GM23338 (cell line): ENCODE measurements around the gene TNNT2. TPM values are rescaled to one million over a fixed set of nuclear protein-coding genes. Genes with fewer than 3 reads are reported as not detected.

Source experiments
- ETS1 ChIP-seq: IDR thresholded peaks from 2 replicates; pipeline ENCODE4 v1.6.1; 2016; ENCODE audit warnings: antibody characterized with exemption
- EZH2phosphoT487 ChIP-seq: fragments of 200-600 bp; sonication (generic); IDR thresholded peaks from one replicate; pipeline ENCODE4 v1.8.1; 2018; ENCODE audit warnings: antibody characterized with exemption; ENCODE audit not compliant: unreplicated experiment
- JUNB ChIP-seq: IDR thresholded peaks from one replicate; pipeline ENCODE4 v1.6.1; 2016; ENCODE audit warnings: antibody characterized with exemption; ENCODE audit not compliant: unreplicated experiment
- NANOG ChIP-seq: IDR thresholded peaks from 2 replicates; pipeline ENCODE4 v1.6.1; 2016; ENCODE audit warnings: antibody characterized with exemption, borderline replicate concordance
- POLR2AphosphoS5 ChIP-seq: IDR thresholded peaks from 2 replicates; pipeline ENCODE4 v1.6.1; 2016; ENCODE audit warnings: antibody characterized with exemption, low read depth
- STAT1 ChIP-seq: IDR thresholded peaks from one replicate; pipeline ENCODE4 v1.6.1; 2016; ENCODE audit warnings: antibody characterized with exemption; ENCODE audit not compliant: unreplicated experiment
- ZNF114 ChIP-seq: fragments of 250-450 bp; sonication (Bioruptor Pico); IDR thresholded peaks from 2 replicates; pipeline ENCODE4 v1.5.0; 2020; ENCODE audit warnings: mild to moderate bottlenecking, moderate library complexity
- polyA plus RNA-seq: library from polyadenylated mRNA; unstranded; fragments of >200 nt; fragmentation: Nextera tagmentation; extraction: Ambion mirVana; gene quantifications from 2 replicates; pipeline ENCODE4 v1.2.1, GENCODE V29; 2016
- total RNA-seq: library from RNA; depleted of rRNA; stranded (reverse); fragments of >200 nt; shearing (Covaris generic); gene quantifications from 2 replicates; pipeline ENCODE4 v1.2.3, GENCODE V29; 2014
- TF ChIP-seq, protein P1 (sequence below): fragments of 250-450 bp; sonication (Bioruptor Pico); IDR thresholded peaks from 2 replicates; pipeline ENCODE4 v1.5.0; 2020; ENCODE audit warnings: mild to moderate bottlenecking, moderate library complexity
- TF ChIP-seq, protein P2 (sequence below), 2 experiments: fragments of 200-600 bp in 1 of 2; sonication (generic) in 1 of 2; conservative IDR thresholded peaks; 2 replicates each; pipeline versions ENCODE4 v1.5.1 to v1.6.1; 2016 to 2017; ENCODE audit warnings: antibody characterized with exemption in 2 of 2, low read depth in 2 of 2, mild to moderate bottlenecking in 2 of 2, moderate library complexity in 1 of 2

The TNNT2 gene
- total and polyA plus RNA-seq, 2 experiments from 2014 or later, result 7.5 to 19.1 TPM

DNA sequence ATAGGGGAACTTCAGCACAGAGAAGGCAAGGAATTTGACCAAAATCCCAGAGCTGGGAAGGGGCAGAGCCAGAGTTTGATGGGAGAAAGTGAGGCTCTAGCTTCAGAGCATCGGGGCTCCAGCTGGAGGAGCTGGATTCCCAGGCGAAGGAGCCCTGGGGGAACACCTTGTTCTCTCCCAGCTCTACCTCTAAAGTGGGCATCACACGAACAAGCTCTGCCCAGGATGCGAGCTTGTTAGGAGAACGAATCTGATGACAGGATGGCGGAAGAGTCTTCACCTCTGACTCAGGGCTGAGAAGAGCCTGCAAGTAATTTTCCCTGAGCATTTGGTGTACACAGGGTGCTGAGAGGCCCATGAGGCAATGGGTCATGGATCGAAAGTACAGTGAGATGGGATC lies 22.0 kb downstream of the TNNT2 start (continued):
- TF ChIP-seq, protein P1, sequence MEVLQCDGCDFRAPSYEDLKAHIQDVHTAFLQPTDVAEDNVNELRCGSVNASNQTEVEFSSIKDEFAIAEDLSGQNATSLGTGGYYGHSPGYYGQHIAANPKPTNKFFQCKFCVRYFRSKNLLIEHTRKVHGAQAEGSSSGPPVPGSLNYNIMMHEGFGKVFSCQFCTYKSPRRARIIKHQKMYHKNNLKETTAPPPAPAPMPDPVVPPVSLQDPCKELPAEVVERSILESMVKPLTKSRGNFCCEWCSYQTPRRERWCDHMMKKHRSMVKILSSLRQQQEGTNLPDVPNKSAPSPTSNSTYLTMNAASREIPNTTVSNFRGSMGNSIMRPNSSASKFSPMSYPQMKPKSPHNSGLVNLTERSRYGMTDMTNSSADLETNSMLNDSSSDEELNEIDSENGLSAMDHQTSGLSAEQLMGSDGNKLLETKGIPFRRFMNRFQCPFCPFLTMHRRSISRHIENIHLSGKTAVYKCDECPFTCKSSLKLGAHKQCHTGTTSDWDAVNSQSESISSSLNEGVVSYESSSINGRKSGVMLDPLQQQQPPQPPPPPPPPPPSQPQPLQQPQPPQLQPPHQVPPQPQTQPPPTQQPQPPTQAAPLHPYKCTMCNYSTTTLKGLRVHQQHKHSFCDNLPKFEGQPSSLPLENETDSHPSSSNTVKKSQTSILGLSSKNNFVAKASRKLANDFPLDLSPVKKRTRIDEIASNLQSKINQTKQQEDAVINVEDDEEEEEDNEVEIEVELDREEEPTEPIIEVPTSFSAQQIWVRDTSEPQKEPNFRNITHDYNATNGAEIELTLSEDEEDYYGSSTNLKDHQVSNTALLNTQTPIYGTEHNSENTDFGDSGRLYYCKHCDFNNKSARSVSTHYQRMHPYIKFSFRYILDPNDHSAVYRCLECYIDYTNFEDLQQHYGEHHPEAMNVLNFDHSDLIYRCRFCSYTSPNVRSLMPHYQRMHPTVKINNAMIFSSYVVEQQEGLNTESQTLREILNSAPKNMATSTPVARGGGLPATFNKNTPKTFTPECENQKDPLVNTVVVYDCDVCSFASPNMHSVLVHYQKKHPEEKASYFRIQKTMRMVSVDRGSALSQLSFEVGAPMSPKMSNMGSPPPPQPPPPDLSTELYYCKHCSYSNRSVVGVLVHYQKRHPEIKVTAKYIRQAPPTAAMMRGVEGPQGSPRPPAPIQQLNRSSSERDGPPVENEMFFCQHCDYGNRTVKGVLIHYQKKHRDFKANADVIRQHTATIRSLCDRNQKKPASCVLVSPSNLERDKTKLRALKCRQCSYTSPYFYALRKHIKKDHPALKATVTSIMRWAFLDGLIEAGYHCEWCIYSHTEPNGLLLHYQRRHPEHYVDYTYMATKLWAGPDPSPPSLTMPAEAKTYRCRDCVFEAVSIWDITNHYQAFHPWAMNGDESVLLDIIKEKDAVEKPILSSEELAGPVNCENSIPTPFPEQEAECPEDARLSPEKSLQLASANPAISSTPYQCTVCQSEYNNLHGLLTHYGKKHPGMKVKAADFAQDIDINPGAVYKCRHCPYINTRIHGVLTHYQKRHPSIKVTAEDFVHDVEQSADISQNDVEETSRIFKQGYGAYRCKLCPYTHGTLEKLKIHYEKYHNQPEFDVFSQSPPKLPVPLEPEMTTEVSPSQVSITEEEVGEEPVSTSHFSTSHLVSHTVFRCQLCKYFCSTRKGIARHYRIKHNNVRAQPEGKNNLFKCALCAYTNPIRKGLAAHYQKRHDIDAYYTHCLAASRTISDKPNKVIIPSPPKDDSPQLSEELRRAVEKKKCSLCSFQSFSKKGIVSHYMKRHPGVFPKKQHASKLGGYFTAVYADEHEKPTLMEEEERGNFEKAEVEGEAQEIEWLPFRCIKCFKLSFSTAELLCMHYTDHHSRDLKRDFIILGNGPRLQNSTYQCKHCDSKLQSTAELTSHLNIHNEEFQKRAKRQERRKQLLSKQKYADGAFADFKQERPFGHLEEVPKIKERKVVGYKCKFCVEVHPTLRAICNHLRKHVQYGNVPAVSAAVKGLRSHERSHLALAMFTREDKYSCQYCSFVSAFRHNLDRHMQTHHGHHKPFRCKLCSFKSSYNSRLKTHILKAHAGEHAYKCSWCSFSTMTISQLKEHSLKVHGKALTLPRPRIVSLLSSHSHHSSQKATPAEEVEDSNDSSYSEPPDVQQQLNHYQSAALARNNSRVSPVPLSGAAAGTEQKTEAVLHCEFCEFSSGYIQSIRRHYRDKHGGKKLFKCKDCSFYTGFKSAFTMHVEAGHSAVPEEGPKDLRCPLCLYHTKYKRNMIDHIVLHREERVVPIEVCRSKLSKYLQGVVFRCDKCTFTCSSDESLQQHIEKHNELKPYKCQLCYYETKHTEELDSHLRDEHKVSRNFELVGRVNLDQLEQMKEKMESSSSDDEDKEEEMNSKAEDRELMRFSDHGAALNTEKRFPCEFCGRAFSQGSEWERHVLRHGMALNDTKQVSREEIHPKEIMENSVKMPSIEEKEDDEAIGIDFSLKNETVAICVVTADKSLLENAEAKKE, result no peak
- TF ChIP-seq, protein P2, sequence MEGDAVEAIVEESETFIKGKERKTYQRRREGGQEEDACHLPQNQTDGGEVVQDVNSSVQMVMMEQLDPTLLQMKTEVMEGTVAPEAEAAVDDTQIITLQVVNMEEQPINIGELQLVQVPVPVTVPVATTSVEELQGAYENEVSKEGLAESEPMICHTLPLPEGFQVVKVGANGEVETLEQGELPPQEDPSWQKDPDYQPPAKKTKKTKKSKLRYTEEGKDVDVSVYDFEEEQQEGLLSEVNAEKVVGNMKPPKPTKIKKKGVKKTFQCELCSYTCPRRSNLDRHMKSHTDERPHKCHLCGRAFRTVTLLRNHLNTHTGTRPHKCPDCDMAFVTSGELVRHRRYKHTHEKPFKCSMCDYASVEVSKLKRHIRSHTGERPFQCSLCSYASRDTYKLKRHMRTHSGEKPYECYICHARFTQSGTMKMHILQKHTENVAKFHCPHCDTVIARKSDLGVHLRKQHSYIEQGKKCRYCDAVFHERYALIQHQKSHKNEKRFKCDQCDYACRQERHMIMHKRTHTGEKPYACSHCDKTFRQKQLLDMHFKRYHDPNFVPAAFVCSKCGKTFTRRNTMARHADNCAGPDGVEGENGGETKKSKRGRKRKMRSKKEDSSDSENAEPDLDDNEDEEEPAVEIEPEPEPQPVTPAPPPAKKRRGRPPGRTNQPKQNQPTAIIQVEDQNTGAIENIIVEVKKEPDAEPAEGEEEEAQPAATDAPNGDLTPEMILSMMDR (conservative IDR thresholded peaks at IDR 0.05; ENCODE audit: low read depth in 2 of 2), result no peak
- no peak for TF ChIP-seq ETS1
- no peak for TF ChIP-seq EZH2phosphoT487
- no peak for TF ChIP-seq POLR2AphosphoS5
- no peak for TF ChIP-seq STAT1
- TF ChIP-seq NANOG, result no peak
- TF ChIP-seq ZNF114 (CRISPR knock-in tag), result no peak
- TF ChIP-seq JUNB, result no peak
